Activated CD4-positive, alpha-beta T cell treated with anti-CD3 and anti-CD28 coated beads for 1 hour (primary cell): ENCODE results near the gene EHMT2.

Experiments
- DNase-seq: peaks from one replicate; pipeline ENCODE4 v3.0.0-alpha.2; 2020

The EHMT2 gene

GRCh38 chr6:31837369-31838113 is 60.0 kb downstream of the EHMT2 start:
- no peak for DNase-seq

- no peak for DNase-seq
Observed at GRCh38 chr6:31836474-31837368, 60.8 kb downstream of the EHMT2 start.

GRCh38 chr6:31836047-31836473 is 61.4 kb downstream of the EHMT2 start:
- no peak for DNase-seq

GRCh38 chr6:31834367-31835250 is 62.9 kb downstream of the EHMT2 start:
- peak; percentile 75 for DNase-seq

GRCh38 chr6:31831350-31832215 is 65.9 kb downstream of the EHMT2 start:
- DNase-seq = no peak

- DNase-seq = no peak
Observed at GRCh38 chr6:31830886-31831335, 66.6 kb downstream of the EHMT2 start.
